MCF 10A (cell line): ENCODE measurements around the gene FGFR3. TPM values are rescaled to one million over a fixed set of nuclear protein-coding genes. Genes with fewer than 3 reads are reported as not detected.

ENCODE experiments used
- BruUV-seq: library from RNA; stranded (reverse); fragments of 400-500 nt; replicated peaks from 2 replicates; lab custom pipeline; 2021; lab: Mats Ljungman, UMichigan
- CTCF ChIA-PET: fragments of 300-600 bp; sonication (Branson Sonifier 250); formaldehyde crosslinking; extraction: SDS; loops from one replicate; lab custom pipeline; 2021; ENCODE audit warnings: antibody characterized with exemption, inconsistent platforms; lab: Yijun Ruan, JAX
- POLR2A ChIA-PET: fragments of 300-600, 350-650 bp; sonication (Branson Sonifier 250); formaldehyde crosslinking; extraction: SDS; loops from one replicate; lab custom pipeline; 2020; ENCODE audit warnings: antibody characterized with exemption, inconsistent platforms; lab: Yijun Ruan, JAX
- DNase-seq: peaks from one replicate; pipeline ENCODE4 v3.0.0-alpha.2; 2018; ENCODE audit not compliant: unreplicated experiment
- H3K27ac Mint-ChIP-seq: one replicate; pipeline ENCODE4 v1.8.0; 2022; ENCODE audit warnings: mild to moderate bottlenecking, low read depth, mixed read lengths; ENCODE audit not compliant: unreplicated experiment
- H3K27me3 Mint-ChIP-seq: one replicate; pipeline ENCODE4 v1.8.0; 2022; ENCODE audit warnings: mixed read lengths; ENCODE audit not compliant: insufficient read depth, unreplicated experiment
- H3K36me3 Mint-ChIP-seq: one replicate; pipeline ENCODE4 v1.8.0; 2022; ENCODE audit warnings: mild to moderate bottlenecking, moderate library complexity, mixed read lengths; ENCODE audit not compliant: insufficient read depth, unreplicated experiment
- H3K4me1 Mint-ChIP-seq: one replicate; pipeline ENCODE4 v1.8.0; 2022; ENCODE audit warnings: mixed read lengths; ENCODE audit not compliant: insufficient read depth, unreplicated experiment
- H3K4me3 Mint-ChIP-seq: one replicate; pipeline ENCODE4 v1.8.0; 2022; ENCODE audit warnings: mild to moderate bottlenecking, moderate library complexity, mixed read lengths; ENCODE audit not compliant: unreplicated experiment
- H3K9me3 Mint-ChIP-seq: one replicate; pipeline ENCODE4 v1.8.0; 2022; ENCODE audit warnings: mixed read lengths; ENCODE audit not compliant: unreplicated experiment
- CTCF ChIP-seq: fragments of 200-600 bp; IDR thresholded peaks from one replicate; pipeline ENCODE4 v1.8.0; 2022; ENCODE audit warnings: antibody characterized with exemption, mild to moderate bottlenecking; ENCODE audit not compliant: unreplicated experiment
- intact Hi-C: fragments of 100-400 bp; cut with micrococcal nuclease; formaldehyde crosslinking; loops from 2 replicates; pipeline ENCODE4 v1.14.1; 2022
- total RNA-seq: library from RNA; stranded (reverse); gene quantifications from 2 replicates; pipeline ENCODE4 v1.2.3, GENCODE V29; 2022

The FGFR3 gene
- total RNA-seq, 1 experiment from 2014 or later, result 6.5 TPM

- H3K4me1 Mint-ChIP-seq, result no peaks in the 10 kb centered on the region
- no peak overlapping the region for H3K4me3 Mint-ChIP-seq
- H3K27me3 Mint-ChIP-seq, result no peaks in the 10 kb centered on the region
- POLR2A ChIA-PET, result interaction anchor here (0.6 kb wide), 1 partner anchor 552 kb away, joined by 3 read pairs; no protein-coding TSS in a partner anchor
- no peaks in the 10 kb centered on the region for H3K36me3 Mint-ChIP-seq
- intact Hi-C loops, result no loop called here
- DNase-seq, result no peak
- no peak for TF ChIP-seq CTCF
- CTCF ChIA-PET, result interaction anchor here (0.8 to 1.7 kb wide), 4 partner anchors 24 to 115 kb away, joined by 3 to 4 read pairs (median 3); no protein-coding TSS in a partner anchor
- H3K9me3 Mint-ChIP-seq, result no peaks in the 10 kb centered on the region
- BruUV-seq, result no TSS peak
- H3K27ac Mint-ChIP-seq, result no peak overlapping the region
Measured at GRCh38 chr4:1784789-1785591, 8.1 kb upstream of the FGFR3 start.

- ChIA-PET CTCF (interaction anchor here (0.8 to 1.7 kb wide), 3 partner anchors 23 to 40 kb away, joined by 3 to 4 read pairs (median 3); no protein-coding TSS in a partner anchor), POLR2A (interaction anchor here (0.6 kb wide), 1 partner anchor 552 kb away, joined by 3 read pairs; no protein-coding TSS in a partner anchor)
- Mint-ChIP-seq H3K27me3 (no peaks in the 10 kb centered on the region), H3K27ac (no peak overlapping the region), H3K36me3 (peaks cover under 1% of the 10 kb centered on the region), H3K9me3 (no peaks in the 10 kb centered on the region), H3K4me1 (peaks cover 6% of the 10 kb centered on the region), H3K4me3 (no peak overlapping the region)
- DNase-seq, result no peak
- no TSS peak for BruUV-seq
- intact Hi-C loops, result no loop called here
- no peak for TF ChIP-seq CTCF
Measured at GRCh38 chr4:1785592-1785991, 7.5 kb upstream of the FGFR3 start.

GRCh38 chr4:1786544-1787362 lies 6.3 kb upstream of the FGFR3 start:
- Mint-ChIP-seq H3K36me3 (peaks cover 4% of the 10 kb centered on the region), H3K27me3 (no peaks in the 10 kb centered on the region), H3K9me3 (no peaks in the 10 kb centered on the region), H3K4me1 (peaks cover 9% of the 10 kb centered on the region), H3K4me3 (no peak overlapping the region), H3K27ac (no peak overlapping the region)
- no peak for DNase-seq
- POLR2A ChIA-PET, result no interaction called here
- TF ChIP-seq CTCF, result no peak
- BruUV-seq, result no TSS peak
- intact Hi-C loops, result no loop called here
- CTCF ChIA-PET, result interaction anchor here (0.5 to 1.7 kb wide), 3 partner anchors 22 to 57 kb away, joined by 3 to 4 read pairs (median 3); no protein-coding TSS in a partner anchor
